Panc1 (cell line): Measurements from ENCODE around the gene EEIG1. TPM values are rescaled to one million over a fixed set of nuclear protein-coding genes. Genes with fewer than 3 reads are reported as not detected.
"Not testable (repeated sequence)": the region's sequence is repeated elsewhere in the genome, so short reads cannot be mapped to it uniquely, and the experiment has no call there.

Experiments
- ATAC-seq: fragments of 200-7000 bp; cut with Tn5 transposase; 2 replicates; pipeline ENCODE4 v1.9.1; 2020; ENCODE audit warnings: mild to moderate bottlenecking, moderate library complexity
- BruUV-seq: library from RNA; stranded (reverse); fragments of 400-500 nt; replicated peaks from 2 replicates; lab custom pipeline; 2021; lab: Mats Ljungman, UMichigan
- CTCF ChIA-PET: fragments of 300-600 bp; sonication (Branson Sonifier 250); formaldehyde crosslinking; loops from one replicate; lab custom pipeline; 2022; ENCODE audit warnings: antibody characterized with exemption; lab: Charles Lee
- POLR2A ChIA-PET: fragments of 300-600 bp; sonication (Branson Sonifier 250); formaldehyde crosslinking; loops from one replicate; lab custom pipeline; 2022; ENCODE audit warnings: antibody characterized with exemption; lab: Charles Lee
- DNase-seq: peaks from one replicate; pipeline ENCODE4 v3.0.0-alpha.2; 2010; ENCODE audit warnings: low read depth, low spot score
- H3K27ac ChIP-seq: 2 replicates; pipeline ENCODE4 v1.5.1; 2011; ENCODE audit warnings: mild to moderate bottlenecking, low read length, inconsistent platforms
- H3K27me3 ChIP-seq: fragments of 200-500 bp; sonication (Bioruptor generic); 2 replicates; pipeline ENCODE4 v1.6.0; 2014; ENCODE audit warnings: low read length, inconsistent platforms; ENCODE audit not compliant: control insufficient read depth, insufficient read depth
- H3K36me3 ChIP-seq: fragments of 200-500 bp; sonication (Bioruptor generic); 2 replicates; pipeline ENCODE4 v1.5.1; 2014; ENCODE audit warnings: inconsistent platforms, mild to moderate bottlenecking, low read length, moderate library complexity; ENCODE audit not compliant: control insufficient read depth, insufficient read depth
- H3K4me1 ChIP-seq: 2 replicates; pipeline ENCODE4 v1.5.1; 2011; ENCODE audit warnings: inconsistent platforms, mild to moderate bottlenecking, low read length, moderate library complexity; ENCODE audit not compliant: control insufficient read depth, insufficient read depth
- H3K4me3 ChIP-seq, 2 experiments: 2 replicates each; pipeline ENCODE4 v1.5.1; 2011 to 2012; ENCODE audit warnings: low read depth in 2 of 2, low read length in 2 of 2, mild to moderate bottlenecking in 2 of 2, inconsistent platforms in 1 of 2, moderate library complexity in 1 of 2
- H3K9me3 ChIP-seq: fragments of 200-500 bp; sonication (Bioruptor generic); 2 replicates; pipeline ENCODE4 v1.5.1; 2014; ENCODE audit warnings: low read depth, mild to moderate bottlenecking, inconsistent platforms, low read length, moderate library complexity; ENCODE audit not compliant: control insufficient read depth, insufficient read depth
- CTCF ChIP-seq: fragments of 450-650 bp; IDR thresholded peaks from 2 replicates; pipeline ENCODE4 v1.5.1; 2017; ENCODE audit warnings: mild to moderate bottlenecking
- POLR2AphosphoS5 ChIP-seq: IDR thresholded peaks from 2 replicates; pipeline ENCODE4 v1.6.1; 2012; ENCODE audit warnings: mild to moderate bottlenecking, low read depth, low read length, moderate library complexity
- REST ChIP-seq, 2 experiments: IDR thresholded peaks; 2 replicates each; pipeline ENCODE4 v1.6.1; 2011 to 2012; ENCODE audit warnings: low read depth in 2 of 2, control low read depth in 1 of 2, low read length in 1 of 2, mild to moderate bottlenecking in 1 of 2, moderate library complexity in 1 of 2; ENCODE audit not compliant: insufficient read depth in 1 of 2
- SIN3A ChIP-seq: IDR thresholded peaks from 2 replicates; pipeline ENCODE4 v1.6.1; 2012; ENCODE audit warnings: low read depth, mild to moderate bottlenecking, low read length, moderate library complexity, borderline replicate concordance; ENCODE audit not compliant: insufficient read depth
- TCF7L2 ChIP-seq: IDR thresholded peaks from 2 replicates; pipeline ENCODE4 v1.6.1; 2011; ENCODE audit warnings: mild to moderate bottlenecking, low read depth, low read length, inconsistent platforms
- in situ Hi-C: cut with HindIII; loops from 2 replicates; pipeline ENCODE4 v1.10.0; 2016; ENCODE audit warnings: low sequenced_read_pairs, low pct_unique_long_range_greater_than_20kb
- intact Hi-C: fragments of 100-400 bp; cut with micrococcal nuclease; formaldehyde crosslinking; loops from one replicate; pipeline ENCODE4 v1.10.0; 2022; ENCODE audit not compliant: unreplicated experiment
- total RNA-seq: library from RNA; stranded (reverse); gene quantifications from one replicate; pipeline ENCODE4 v1.2.1, GENCODE V29; 2021; ENCODE audit not compliant: unreplicated experiment

The EEIG1 gene
- total RNA-seq, 1 experiment from 2014 or later: 361 TPM

DNA sequence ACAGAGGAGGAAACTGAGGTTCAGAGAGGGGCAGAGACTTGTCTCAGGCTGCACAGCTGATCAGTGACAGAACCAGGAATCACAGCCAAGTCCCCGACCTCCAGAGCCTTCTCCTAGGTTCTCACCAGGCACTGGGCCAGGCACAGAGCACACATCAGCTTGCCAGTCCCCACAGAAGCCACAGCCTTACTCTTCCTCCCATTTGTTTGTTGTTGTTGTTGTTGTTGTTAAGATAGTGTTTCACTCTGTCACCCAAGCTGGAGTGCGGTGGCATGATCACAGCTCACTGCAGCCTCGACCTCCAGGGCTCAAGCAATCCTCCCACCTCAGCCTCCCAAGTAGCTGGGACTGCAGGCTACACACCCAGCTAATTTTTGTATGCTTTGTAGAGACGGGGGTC lies 44.9 kb upstream of the EEIG1 start:
- Histone ChIP-seq H3K4me3 (no peak overlapping the region), H3K27me3 (no peaks in the 10 kb centered on the region), H3K4me1 (peaks cover 49% of the 10 kb centered on the region), H3K36me3 (no peaks in the 10 kb centered on the region), H3K9me3 (no peaks in the 10 kb centered on the region), H3K27ac (peak overlapping the region; percentile 64)
- in situ Hi-C loops (no loop called here), intact Hi-C loops (loop anchor here (5.0 kb wide), 1 partner anchor 53 kb away; no protein-coding TSS in a partner anchor)
- POLR2A ChIA-PET: no interaction called here
- ATAC-seq (no peak), DNase-seq (no peak)
- no peak for TF ChIP-seq POLR2AphosphoS5
- CTCF ChIA-PET: no interaction called here
- BruUV-seq: no TSS peak

DNA sequence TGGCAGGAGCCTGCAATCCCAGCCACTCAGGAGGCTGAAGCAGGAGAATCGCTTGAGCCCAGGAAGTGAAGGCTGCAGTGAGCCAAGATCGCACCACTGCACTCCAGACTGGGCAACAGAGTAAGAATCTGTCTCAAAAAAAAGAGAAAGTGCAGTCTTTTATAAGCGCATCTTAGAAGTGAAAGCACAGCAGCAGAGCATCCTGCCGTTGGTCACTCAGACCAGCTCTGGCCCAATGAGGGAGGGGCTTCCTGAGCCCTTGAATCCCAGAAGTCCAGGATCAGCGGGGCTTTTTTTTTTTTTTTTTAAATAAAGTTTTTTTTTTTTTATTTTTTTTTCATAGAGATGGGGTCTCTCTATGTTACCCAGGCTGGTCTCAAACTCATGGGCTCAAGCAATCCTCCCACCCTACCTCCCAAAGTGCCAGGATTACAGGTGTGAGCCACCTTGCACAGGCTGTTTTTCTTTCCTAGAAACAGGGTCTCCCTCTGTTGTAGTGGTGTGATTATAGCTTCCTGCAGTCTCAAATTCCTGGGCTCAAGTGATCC lies 44.0 kb upstream of the EEIG1 start:
- in situ Hi-C loops: no loop called here
- H3K36me3 ChIP-seq: no peaks in the 10 kb centered on the region
- POLR2A ChIA-PET: no interaction called here
- DNase-seq: no peak
- no TSS peak for BruUV-seq
- intact Hi-C loops: loop anchor here (5.0 kb wide), 1 partner anchor 53 kb away; no protein-coding TSS in a partner anchor
- no peak overlapping the region for H3K4me3 ChIP-seq
- TF ChIP-seq REST (IDR thresholded peaks at IDR 0.05; ENCODE audit: insufficient read depth in 1 of 2, low read depth in 2 of 2, low read length in 1 of 2) (no peak), CTCF (no peak), TCF7L2 (no peak), POLR2AphosphoS5 (no peak), SIN3A (no peak)
- no peaks in the 10 kb centered on the region for H3K27me3 ChIP-seq
- ATAC-seq: no peak
- H3K27ac ChIP-seq: peak overlapping the region; percentile 68
- CTCF ChIA-PET: no interaction called here
- H3K9me3 ChIP-seq: no peaks in the 10 kb centered on the region
- peaks cover 49% of the 10 kb centered on the region for H3K4me1 ChIP-seq

GRCh38 chr9:128023671-128024070 lies 42.9 kb upstream of the EEIG1 start:
- CTCF ChIA-PET: interaction anchor here (0.7 kb wide), 1 partner anchor 86 kb away, joined by 3 read pairs; no protein-coding TSS in a partner anchor
- DNase-seq, ATAC-seq, POLR2A ChIA-PET, H3K27me3 ChIP-seq, H3K36me3 ChIP-seq, in situ Hi-C loops, intact Hi-C loops, BruUV-seq, H3K9me3 ChIP-seq, H3K4me3 ChIP-seq: not testable (repeated sequence)
- H3K27ac ChIP-seq: peak overlapping the region; percentile 68; the same call in 1 of the 2 replicates
- H3K4me1 ChIP-seq: peaks cover 49% of the 10 kb centered on the region
